HG03045 (cell line): ENCODE data around the gene RLBP1.

Experiments used
- ATAC-seq: cut with Tn5 transposase; IDR thresholded peaks from one replicate; pipeline ENCODE4 v1.9.1; 2021; ENCODE audit warnings: mild to moderate bottlenecking, moderate library complexity; ENCODE audit not compliant: unreplicated experiment

Gene RLBP1

DNA sequence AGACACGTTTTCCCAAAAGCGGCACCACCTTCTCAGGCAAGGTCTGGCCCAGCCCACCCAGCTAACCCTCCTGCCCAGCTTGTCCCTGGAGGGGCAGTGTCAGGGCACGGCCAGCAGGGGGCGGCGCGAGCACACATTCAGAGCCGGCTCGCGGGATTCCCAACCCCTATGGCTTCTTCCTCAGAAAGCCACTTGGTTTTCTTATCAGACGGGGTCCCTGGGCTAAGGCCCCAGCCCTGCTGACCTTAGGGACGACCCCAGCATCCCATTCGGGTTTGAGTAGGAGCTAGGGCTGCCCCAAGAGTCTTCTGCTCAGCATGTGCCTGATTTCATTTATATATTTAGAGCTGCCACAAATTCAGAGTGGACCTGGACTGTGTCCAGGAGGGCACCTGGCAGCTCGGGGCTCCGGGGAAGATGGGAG lies 14.5 kb downstream of the RLBP1 start:
- ATAC-seq, result peak; percentile 73

DNA sequence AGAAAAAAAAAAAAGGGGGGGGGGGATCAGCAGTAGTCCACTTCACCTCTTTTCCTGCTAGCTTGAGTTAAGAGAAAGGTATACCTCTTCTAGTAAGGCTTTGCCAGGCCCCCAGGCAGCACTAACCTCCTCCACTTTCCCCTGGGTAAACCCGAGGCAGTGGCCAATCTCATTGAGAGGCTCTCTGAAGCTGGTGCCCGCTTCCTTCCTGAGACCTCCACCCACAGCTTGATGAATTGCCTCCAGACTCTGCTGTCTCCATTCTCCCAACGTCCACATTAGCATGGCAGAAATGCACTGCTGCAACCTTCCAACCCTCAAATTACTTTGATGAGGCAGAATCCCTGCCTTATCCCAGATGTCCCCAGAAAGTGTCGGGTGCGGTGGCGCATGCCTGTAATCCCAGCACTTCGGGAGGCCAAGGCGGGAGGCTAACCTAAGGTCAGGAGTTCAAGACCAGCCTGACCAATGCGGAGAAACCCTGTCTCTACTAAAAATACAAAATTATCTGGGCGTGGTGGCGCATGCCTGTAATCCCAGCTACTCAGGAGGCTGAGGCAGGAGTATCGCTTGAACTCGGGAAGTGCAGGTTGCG lies 15.3 kb downstream of the RLBP1 start:
- no peak for ATAC-seq

DNA sequence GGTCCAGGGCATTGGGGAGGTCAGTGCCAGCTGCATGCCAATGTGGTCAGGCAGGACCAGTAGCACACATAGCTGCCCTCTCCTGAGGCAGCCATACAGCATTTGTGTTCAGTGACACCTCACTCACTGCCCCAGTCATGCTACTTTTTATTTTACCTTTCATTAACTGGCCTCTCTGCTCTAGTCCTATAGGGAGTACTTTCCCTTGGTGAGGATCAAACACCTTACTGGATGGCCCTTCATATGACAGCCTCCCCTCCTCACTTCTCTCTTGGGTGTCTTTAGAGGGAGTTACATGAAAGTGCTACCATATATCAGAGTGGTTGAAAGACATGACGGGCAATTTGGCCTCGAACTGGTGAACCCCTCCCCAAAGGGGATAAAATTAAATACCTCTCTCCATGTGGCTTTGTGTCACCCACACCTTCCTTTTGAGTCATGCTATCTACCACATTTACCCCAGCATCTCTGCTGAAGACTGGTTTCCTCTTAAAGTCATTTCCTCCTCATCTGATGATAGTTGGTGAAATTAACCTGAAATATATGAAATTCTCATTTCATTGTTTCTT lies 17.6 kb downstream of the RLBP1 start:
- ATAC-seq, result no peak

DNA sequence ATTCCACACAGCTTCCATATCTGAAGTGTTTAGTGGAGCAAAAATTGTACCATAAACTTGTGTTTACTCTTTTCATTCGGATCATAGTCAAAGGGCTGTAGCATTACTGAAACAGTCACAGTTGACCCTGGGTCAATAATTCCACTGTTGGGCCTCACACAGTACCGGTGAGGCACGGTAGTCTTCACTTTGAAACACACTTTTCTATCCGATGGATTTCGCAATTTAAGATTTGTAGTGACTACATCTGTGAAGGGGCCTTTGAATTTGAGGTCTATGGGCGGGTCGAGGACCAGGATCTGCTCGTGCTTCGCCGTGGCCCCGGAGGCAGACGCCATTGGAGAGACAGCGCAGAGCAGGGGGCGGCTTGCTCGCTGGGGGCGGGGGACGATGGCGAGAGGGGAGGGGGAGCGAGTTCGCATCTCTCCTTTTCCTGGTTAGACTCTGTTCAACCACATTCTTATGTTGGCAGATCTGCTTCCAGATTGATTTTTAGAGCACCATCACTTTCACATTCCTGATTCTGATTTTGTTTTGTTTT lies 19.8 kb downstream of the RLBP1 start:
- no peak for ATAC-seq

DNA sequence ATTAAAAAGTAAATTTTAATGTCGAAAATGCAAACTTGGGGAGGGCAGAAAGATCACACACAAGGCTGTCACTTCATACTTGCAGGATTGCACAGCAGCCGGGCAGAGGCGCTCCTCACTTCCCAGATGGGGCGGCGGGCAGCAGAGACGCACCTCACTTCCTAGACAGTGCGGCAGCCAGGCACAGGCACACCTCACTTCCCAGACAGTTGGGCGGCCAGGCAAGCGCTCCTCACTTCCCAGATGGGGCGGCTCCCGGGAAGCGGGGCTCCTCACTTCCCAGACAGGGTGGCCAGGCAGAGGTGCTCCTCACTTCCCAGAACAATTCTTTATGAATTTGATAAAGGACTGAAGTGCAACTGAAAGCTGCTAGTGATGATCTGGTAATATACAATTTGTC lies 21.2 kb downstream of the RLBP1 start:
- no peak for ATAC-seq

DNA sequence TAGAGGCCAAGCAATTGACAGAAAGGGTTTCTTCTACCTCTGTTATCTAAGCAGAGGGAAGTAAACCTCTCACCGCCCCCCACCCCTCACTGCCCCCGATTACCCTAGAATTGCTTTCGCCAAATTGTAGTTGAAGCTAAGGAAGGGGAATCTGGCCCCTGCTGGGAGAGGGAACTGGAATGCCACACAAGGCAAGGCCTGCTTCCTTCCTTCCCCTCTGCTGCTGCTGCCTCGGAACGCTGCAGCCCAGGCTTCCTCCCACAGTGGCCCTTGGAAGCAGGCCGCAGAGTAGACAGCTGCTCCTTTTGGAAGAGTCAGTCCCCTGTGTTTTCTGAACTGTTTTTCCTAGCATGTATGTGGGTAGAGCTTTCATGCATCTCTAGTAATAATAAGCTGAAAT lies 21.6 kb downstream of the RLBP1 start:
- no peak for ATAC-seq

DNA sequence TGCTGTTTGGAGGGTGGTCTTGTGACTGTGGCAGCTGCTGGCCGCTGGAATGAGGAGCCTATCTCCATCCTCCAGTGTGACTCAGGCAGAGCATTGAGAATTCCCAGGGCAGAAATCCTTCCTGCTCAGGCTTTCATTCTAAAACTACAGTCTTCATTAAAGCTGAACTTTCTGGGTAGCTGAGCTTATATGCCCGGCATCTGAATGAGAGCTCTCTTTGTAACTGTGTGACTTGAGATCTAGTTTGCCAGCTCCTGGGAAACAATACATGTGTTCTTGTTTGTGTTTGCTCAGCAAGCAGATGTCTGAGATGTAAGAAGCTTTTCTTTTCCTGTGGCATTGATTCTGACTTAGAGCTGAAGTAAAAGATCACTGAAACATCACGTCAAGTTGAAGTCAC lies 22.4 kb downstream of the RLBP1 start:
- no peak for ATAC-seq

DNA sequence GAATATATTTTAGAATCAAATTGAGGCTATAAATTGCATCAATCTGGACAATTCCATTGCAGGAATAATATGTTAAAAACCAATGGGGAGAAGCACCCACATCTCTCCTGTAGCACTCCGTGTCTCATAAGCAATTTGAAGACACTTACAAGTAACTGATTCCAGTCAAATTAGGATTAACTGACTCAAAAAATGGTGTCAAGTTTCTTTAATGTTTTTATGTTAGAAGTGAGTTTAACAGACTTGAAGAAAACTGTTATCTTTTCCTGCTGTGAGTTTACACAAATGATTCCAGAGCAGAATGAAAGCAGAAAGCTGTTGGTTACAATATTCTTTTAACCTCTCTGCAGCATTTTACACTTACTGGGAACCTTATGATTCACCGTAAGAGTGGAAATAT lies 23.2 kb downstream of the RLBP1 start:
- ATAC-seq, result no peak

DNA sequence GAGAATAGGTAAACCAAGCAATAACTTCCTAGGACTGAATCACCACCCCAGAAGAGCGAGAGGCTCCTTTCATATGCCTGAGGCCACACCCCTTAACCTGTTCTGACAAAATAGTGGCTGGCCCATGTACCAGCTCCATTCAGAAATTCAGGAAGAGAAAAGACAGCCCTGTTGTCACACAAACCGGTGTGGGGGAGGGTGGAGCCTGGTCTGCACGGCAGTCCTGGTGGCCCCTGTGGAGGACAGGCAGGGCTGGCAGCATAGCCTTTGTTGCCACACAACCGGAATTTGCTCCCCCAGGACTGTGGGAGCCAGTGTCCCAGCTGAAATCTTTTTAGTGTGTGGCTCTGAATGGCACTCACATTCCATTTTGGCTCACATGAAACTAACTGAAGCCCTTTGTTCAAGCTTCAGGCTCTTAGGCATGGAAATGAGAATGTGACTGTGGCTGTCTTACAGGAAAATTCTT lies 23.8 kb downstream of the RLBP1 start:
- ATAC-seq, result no peak

DNA sequence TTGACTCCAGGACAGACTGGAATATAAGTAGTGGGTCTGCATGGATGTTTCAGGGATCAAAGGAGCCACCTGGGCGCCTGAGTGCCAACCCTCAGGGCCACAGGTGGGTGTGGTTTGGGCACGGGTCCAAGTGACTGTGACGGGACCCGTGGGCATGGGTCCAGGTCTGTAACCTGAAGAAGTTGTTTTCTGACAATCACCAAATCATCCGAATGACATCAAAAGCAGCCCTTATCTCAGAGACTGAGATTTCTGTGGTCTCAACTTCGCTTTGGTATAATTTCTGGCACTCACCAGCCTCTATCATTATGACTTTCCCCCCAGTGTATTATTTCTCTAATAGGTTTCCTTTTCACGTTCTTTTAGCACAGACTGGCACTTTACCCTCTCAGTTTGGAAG lies 24.4 kb downstream of the RLBP1 start:
- no peak for ATAC-seq

DNA sequence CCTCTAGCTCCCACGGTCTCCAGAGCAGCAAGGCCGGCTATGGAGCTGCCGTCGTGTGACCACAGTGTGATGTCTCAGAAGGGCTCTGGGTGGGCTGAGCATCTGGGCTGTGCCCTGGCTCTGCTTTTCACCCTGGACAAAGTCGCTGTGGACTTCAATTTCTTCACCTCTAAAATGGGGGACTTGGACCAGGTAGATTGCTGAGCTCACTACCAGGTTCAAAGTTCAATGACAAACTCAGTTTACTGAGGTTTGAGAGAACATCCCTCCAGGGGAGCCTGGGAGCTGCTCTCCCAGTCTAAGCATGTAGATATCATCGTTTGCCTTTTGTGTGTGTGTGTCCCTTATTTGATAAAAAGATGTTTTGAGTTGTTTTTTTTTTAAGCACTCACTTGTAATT lies 25.1 kb downstream of the RLBP1 start:
- ATAC-seq, result no peak

DNA sequence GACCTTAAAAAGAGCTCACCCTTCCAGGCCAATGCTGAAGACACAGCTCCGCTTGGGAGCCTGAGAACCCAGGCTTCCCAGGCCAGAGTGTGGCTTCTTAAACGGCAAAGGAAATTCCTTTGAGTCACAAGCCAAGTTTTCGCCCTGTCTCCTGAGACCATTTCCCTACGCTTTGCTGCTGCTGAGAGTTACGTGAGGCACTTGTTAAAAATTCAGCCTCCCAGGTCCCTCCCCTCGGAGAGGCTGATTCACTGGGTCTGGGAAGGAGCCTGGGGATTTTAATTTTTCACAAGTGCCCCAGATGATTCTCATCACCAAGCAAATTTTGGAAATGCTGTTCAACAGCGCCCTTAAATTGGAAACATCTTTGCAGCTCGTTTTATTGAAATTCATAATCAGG lies 25.5 kb downstream of the RLBP1 start:
- ATAC-seq, result no peak

DNA sequence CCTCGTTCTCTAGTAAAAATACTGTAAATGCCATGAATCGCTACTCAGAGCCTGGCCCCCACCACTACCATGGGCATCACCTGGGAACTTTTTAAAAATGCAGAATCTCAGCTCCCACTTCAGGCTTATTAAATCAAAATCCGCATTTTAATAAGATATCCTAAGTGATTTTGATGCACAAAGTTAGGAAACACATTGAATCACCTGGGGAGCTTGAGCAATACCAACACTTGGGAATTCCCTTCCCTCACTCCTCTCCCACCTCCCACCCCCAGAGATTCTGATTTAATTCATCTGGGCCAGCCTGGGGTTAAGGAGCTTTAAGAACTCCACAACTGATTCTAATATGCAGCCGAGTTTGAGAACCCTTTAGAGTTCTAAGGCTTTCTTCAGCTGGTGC lies 26.8 kb downstream of the RLBP1 start:
- ATAC-seq, result no peak

DNA sequence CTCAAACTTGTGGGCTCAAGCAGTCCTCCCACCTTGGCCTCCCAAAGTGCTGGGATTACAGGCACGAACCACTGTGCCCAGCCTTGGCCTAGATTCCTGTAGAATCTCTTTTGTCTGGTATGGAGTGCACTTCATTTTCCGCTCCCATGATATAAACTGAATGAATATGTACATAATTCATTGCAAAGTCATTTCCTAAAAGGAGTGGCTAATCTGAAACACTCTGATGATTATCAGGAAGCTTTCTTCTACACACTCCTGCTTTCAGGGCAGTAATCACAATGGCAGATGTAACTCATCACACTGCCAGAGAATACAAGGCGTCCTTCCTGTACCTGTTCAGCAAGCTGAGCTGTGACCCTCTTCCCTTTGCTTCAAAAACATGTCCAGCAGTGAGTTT lies 28.6 kb downstream of the RLBP1 start:
- no peak for ATAC-seq

DNA sequence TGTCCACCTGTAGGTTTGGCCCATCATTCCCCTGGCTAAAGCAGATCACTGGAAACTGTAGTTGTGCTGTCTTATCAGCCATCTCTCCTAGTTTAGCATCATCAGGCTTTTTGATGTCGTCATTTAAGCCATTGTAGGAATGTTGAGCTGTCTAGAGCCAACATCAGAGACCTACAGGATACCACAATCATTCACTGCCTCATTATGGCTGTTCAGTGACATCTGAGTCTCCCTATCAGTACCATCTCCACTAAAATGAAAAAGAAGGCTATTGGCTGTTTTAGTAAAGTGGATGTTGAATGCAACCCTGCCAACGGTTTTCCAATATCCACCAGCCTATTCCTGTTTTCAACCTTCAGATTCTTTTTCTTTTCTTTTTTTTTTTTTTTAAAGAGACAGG lies 29.2 kb downstream of the RLBP1 start:
- ATAC-seq, result no peak

DNA sequence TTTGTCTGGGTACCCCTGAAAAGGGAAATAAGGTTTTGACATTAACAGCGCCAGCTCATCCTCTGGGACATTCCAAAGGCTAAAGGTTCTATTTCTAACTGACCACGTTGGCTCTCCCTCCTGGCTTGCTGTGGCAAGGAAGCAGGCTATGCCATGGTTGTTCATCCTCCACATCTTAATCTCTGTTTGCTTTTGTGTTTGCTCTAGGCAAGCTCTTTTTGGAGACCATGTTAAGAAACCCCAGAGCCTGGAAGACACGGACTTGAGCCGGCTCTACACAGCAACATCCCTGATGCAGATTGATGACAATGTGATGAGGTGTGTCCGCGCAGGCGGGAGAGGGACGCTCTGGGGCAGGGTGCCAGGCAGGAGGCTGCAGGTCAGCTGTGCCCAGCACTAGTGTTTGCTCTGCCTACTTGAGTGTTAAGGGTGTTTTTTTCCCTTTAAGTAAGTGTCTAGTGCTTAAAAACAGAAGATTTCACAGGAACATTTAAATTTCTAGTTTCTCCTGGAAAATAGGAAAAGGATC lies 33.3 kb downstream of the RLBP1 start:
- no peak for ATAC-seq

DNA sequence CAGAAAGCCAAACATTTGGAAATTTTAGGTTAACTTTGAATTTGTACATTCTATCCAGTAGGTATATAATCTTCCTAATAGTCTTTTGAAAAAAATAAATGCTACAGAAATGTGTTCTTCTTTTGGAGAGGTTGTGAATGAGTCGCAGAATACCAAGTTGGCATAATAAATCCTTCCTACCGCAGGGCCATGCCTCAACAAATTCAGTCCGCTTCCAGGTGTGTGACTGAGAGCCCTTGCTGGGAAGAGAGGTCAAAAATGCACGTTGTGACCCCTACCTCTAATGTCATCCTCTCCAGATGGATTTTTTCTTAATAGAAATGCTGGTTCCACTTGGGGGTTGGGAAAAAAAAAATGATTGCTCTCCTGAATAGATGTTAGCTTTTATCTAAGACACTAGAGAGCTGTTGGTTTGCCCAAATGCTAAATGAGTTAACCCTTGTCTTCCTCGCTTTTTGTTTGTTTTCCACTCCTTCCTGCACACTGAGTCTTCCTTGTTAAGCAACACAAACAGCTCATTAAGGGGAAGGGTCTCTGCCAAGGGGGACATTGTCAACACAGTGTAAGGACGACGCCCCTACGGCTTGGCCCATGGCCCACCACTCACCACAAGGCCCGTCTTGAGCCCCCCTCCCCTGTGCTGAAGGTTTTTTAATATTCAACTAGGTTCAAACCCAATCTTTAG lies 33.9 kb downstream of the RLBP1 start:
- ATAC-seq, result no peak

DNA sequence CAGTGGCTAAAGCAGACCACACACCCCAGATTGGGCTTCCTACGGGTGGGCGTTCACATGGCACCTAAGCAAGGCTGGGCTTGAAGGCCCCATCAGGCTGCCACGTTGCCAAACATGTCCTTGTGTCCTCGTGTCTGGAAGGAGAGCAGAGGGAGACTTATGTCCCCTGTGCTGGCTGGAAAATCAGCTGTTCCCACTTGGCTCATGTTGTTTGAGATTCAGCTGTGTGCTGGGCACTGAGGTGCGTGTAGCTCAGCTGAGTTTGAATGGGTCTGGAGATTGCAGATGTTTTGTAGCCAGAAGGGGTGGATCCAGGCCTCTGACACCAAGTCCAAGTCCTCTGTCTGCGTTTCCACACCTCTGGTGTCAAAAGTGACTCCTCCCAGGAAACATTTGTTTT lies 34.6 kb downstream of the RLBP1 start:
- ATAC-seq, result no peak

DNA sequence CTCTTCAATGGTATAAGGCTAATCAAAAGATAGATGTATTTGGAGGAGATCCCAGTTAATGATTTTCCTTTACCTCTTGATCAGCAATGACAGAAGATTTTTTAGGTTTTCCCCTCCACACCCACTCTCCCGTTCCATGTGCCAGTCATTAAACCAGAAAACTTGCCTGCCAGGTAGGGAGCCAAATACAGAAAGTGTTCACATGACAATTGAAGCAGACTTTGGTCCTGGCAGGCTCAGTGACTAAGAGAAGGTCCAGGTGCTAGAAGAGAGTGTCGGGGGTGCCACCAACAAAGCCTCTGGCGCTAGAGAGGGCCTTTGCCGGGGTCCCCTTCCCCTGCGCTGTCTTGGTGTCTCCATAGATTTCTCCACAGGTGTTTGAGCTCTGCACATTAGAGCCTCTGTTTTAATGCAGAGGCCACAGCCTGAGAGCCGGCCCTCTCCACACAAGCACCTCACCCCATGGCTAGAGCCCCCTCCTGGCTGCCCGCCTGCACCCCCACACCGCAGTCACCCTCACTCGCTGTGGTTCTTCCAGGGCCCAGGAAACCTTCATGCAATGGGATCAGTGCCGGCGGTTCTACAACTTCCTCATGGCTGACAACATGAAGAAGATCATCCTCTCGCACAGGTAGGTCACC lies 36.4 kb downstream of the RLBP1 start:
- no peak for ATAC-seq

DNA sequence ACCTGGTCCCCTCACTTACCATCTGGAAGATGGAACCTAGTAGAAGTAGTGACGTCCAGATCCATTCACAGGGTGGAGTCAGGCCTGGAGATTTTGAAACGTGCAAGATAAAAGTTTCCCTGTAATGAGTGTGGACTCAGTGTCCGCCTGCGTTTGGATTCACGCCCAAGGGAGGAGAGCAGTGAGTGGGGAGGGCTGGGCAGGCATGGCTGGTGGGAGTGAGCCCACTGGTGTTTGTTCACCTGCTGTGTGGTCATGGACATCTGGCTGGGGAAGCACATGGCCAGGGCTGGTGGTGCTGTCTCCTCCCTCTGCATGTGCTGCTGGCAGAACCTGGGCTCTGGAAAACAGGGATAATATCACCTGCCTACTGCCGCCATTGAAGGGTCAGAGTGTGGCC lies 37.0 kb downstream of the RLBP1 start:
- no peak for ATAC-seq
